T1000 (cell line): Measurements from ENCODE around the gene ELMO1.
A peak's percentile ranks its signal among the peaks of the same experiment; 100 is the strongest.

ENCODE experiments used
- DNase-seq: peaks from one replicate; lab custom pipeline; 2025; ENCODE audit warnings: mixed read lengths; lab: John Stamatoyannopoulos, UW

The ELMO1 gene

GRCh38 chr7:37408291-37409228 is 40.1 kb downstream of the ELMO1 start:
- no peak for DNase-seq

GRCh38 chr7:37405603-37406122 is 43.0 kb downstream of the ELMO1 start:
- no peak for DNase-seq

DNA sequence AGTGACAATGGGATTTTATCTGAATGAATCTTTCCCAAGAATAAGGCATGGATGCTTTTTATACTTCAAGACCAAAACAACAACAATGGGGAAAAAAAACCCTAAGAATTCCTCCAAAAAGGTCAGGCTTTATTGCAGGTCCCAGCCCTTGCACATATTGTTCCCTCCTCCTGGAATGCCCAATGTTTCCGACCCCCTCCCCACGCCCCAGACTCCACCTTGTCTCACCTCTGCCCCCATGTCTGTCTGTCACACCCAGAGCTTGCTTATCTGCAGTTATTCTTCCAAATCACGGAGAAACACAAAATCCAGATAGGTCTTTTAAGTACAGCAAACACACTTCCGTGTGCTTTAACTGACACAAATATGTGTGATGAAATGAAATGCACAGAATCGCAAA is 43.5 kb downstream of the ELMO1 start:
- no peak for DNase-seq

GRCh38 chr7:37399876-37400421 is 48.7 kb downstream of the ELMO1 start:
- no peak for DNase-seq

DNA sequence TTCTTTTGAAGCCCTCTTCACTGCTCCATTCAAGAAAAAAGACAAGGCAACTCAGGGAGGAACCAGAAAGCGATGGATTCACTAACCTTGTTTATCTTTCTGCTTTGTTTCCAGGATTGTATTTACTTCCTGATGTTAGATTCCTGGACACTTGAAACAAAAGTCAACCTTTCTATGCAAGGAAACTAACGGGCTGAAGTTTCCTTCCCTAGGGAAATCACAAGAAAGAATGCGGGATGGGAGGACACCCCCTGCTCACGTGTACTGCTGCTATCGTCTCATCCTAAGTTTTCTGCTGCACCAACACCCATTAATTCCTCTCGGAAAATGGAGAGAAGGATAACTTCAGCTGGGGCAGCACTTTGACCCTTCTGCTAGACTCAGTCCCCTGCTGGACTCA is 50.3 kb downstream of the ELMO1 start:
- no peak for DNase-seq

DNA sequence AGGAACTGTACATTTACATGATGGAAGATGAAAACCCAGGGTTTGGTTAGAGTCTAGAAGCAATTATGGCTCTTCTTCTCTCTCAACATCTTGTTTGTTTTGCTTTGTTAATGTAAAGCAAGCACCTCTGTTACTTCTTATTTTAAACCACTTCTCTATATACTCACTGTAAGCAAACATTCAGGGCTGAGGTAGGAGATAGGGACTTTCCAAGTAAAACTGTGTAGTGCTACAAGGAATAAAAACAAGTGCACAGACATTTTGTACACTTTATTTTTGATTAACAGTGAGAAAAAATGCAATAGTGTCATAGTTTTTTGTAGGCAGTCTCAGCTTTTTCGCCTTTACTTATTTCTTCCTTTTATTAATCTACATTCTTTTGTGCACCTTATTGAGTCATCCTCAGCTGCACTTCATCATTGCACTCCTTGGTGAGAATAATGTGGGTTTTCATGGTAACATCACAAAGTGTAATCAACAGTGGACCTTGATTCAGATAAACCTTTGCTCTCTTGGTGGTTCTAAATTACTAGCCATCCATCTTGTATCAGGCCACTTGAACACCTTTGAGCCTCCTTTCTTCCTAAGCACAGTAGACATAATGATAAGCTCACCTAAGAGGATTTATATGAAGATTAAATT is 52.9 kb downstream of the ELMO1 start:
- no peak for DNase-seq

- no peak for DNase-seq
These were observed 54.5 kb downstream of the ELMO1 start for GRCh38 chr7:37394158-37394557.

DNA sequence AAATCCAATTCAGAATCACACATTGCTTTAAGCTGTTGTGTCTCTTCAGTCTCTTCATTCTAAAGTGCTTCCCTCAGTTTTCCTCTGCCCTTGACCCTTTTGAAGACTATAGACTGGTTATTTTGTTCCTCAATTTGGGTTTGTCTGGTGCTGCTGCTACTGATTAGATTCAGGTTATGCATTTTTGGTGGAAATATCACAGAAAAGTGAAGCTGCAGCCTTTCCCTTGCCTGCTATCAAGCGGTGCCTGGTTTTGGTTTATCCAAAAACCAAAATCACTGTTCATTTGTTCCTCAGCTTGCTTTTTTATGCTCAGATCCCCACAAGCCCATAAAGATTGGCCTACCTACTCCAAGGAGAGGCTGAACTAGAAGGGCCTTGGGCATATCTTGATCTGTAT is 55.2 kb downstream of the ELMO1 start:
- DNase-seq, result no peak

DNA sequence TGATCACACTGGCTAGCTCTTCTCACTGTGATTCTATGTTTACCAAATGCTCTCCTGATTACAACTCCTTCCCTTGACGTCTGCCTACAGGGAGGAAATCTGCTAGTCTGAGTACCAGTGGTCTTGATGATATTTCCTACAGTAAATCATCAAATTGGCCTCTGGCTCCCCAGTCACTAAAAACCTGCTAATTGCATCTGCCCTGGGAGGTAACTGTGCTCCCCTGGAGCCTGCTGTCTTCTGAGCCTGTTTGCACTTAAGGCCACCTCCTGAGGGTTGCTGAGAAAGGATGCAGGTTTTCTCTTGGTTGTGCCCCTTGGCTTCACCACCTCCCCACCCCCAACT is 56.0 kb downstream of the ELMO1 start:
- no peak for DNase-seq

- no peak for DNase-seq
These were observed 56.6 kb downstream of the ELMO1 start for GRCh38 chr7:37391791-37392672.

DNA sequence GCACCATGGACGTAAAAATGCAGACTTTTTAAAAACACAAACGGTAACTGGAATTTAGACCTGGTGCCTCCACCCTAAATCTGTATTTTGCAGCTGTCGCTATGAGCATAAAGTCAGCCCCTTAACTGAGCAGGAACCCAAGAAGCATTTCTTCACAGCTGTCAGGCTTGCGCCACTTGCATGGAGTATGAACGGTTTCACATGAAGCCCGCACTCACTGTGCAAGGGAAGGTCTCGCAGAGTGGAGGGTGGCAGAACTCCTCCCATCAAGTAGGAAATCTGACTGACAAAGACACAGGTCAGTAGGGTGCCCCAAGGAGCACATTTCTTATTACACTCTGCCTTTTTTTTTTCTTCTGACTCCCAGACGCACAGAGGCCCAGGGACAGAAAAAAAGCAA is 58.5 kb downstream of the ELMO1 start:
- DNase-seq, result no peak

DNA sequence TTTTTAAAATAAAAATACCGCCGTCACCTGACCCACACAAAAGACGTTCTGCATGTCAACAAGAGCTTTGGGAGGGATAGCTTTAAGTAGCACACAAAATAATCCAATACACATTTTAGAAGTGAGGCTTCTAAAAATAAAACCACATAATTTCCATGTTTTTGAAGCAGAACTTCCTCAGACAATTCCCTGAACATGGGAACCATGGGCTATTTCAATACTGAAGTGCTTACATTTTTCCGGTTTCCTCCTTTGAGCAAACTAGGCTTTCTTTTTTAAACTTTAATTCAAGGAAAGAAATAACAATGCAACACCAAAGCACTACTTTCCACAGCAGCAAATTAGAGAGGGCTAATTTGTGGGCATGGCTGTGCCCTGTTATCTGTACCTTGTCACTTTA is 59.9 kb downstream of the ELMO1 start:
- DNase-seq, result no peak

DNA sequence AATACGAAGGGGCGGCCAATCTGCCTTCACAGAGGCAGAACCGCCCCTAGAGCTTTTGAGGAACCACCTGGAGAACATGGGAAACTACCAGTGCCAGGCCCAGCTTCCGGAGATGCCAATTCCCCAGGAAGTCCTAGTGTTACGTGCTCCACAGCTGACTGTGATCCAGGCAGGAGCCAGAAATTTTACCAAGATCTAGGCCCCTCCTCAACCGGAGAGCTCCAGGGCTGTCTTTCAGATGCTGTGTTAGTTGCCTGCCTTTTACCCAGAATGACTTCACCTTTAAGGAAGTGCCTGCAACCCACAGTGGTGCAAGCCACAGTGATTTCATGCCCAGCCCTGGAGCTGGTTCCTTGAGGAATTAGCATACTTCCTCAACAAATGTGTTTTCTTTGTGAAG is 62.9 kb downstream of the ELMO1 start:
- DNase-seq, result no peak

GRCh38 chr7:37382546-37383088 is 66.0 kb downstream of the ELMO1 start:
- DNase-seq, result no peak

DNA sequence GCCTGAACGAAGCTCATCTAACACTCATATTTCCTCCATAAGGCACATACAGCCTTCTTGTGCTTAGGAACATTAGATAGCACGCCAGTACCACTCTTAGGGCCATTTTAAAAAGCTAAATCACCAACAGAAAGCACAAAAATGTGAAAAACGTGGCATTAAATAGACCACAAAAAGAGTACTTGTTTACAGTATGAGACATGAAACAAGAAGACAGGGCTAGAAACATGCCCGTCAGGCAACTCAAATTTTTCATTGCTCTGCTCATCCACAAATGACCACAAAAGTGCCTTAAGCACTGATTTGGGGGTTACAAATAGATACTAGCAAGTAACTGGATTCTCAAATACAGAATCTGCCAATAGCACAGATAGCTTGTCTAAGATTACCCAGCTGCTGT is 67.8 kb downstream of the ELMO1 start:
- DNase-seq, result peak; percentile 17

DNA sequence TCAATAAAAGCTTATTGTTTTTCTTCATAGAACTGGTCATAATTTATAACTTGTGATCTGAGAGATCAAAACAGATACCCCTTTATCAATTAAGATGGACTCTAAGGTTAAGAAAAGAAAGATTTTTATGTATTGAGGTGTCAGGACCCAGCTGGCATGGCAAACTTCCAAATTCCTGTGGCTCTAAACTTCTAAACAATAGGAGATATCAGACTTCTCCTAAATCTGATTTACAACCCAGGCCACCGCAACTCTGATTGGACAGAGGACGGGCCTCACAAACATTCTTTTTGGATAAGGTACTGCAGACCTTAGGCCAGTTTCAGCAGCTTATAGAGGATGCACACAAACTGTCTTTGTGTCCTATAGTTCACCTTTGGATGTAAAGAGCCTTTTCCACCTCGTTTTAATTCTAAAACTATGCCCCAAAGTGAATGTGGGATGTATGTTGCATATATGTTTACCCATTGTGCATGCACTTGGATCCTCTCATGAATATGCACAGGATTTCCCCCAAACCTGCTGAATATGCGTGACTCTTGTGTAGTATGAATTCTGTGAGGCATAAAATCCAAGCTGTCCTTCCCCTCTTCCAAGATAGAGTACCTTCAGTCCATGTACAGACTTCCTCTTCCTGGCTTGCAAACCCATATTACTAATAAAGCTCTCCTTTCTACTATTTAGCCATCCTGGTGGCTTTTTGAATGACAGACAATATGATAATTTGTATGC is 69.0 kb downstream of the ELMO1 start:
- no peak for DNase-seq

DNA sequence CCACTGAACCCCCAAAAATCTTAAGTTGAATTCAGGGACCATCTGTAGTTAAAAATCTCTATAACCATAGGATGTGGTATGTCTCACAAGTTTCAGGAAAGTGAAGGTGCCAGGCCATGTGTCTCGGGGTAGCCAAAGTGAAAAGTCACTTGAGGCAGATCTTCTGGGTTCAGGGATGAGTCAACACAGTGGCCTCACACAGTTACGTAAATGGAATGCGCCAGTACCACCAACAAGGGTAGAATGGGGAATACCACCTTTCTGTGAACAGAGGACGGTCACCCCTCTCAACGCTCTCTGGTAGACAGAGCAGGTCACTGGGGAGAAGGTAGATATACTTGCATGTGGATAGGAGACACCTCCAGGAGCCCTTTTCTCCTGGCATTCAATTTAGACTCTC is 71.4 kb downstream of the ELMO1 start:
- DNase-seq, result no peak

- DNase-seq, result peak; percentile 68
These were observed 72.3 kb downstream of the ELMO1 start for GRCh38 chr7:37376386-37376785.

GRCh38 chr7:37372750-37373149 is 75.9 kb downstream of the ELMO1 start:
- no peak for DNase-seq

GRCh38 chr7:37371755-37372154 is 76.9 kb downstream of the ELMO1 start:
- no peak for DNase-seq

DNA sequence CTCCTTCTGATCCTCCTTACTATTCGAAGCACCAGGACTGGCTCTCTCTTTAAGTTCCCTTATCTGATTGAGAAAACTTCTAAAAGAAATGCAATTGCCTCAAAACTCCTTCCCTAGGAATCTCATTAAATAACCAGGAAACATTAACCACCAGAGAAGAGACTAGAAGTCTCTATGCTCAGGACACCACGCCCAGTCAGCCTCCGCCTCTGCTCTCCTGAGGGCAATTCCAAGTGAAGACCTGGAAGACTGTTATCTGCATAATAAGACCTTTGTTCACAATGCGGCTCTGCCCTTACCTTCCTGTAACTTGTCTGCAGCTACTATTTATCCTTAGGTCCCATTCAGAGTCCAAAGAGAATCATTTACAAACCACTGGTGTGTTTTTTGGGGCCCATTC is 78.8 kb downstream of the ELMO1 start:
- no peak for DNase-seq
